Subcutaneous adipose tissue (tissue), 4 donors: ENCODE results near the gene LRRC3C. TPM values are rescaled to one million over a fixed set of nuclear protein-coding genes. Genes with fewer than 3 reads are reported as not detected.

ENCODE experiments used
- CTCF ChIP-seq: fragments of 450-650 bp; IDR thresholded peaks from one replicate; pipeline ENCODE4 v1.5.1; 2016; ENCODE audit warnings: low read depth, mild to moderate bottlenecking, control low read depth, antibody characterized with exemption, moderate library complexity
- total RNA-seq, 4 donors: library from RNA; depleted of rRNA; stranded (reverse); fragments of >200 nt; gene quantifications; one replicate each; pipeline ENCODE4 v1.1.0, GENCODE V29; 2016

Gene LRRC3C
- total RNA-seq, 4 donors from 2014 or later: not detected

GRCh38 chr17:39965017-39965699, 37.6 kb downstream of the LRRC3C start:
- TF ChIP-seq CTCF: no peak

GRCh38 chr17:39966771-39967170, 39.2 kb downstream of the LRRC3C start:
- no peak for TF ChIP-seq CTCF

GRCh38 chr17:39968761-39969160, 41.2 kb downstream of the LRRC3C start:
- no peak for TF ChIP-seq CTCF

- TF ChIP-seq CTCF: no peak
Observed at GRCh38 chr17:39969375-39969774, 41.8 kb downstream of the LRRC3C start.

- TF ChIP-seq CTCF: no peak
Observed at GRCh38 chr17:39970157-39970692, 42.7 kb downstream of the LRRC3C start.

- no peak for TF ChIP-seq CTCF
Observed at GRCh38 chr17:39971076-39971603, 43.6 kb downstream of the LRRC3C start.

- no peak for TF ChIP-seq CTCF
Observed at GRCh38 chr17:39972271-39972670, 44.7 kb downstream of the LRRC3C start.
